K562 (cell line): Measurements from ENCODE around the gene TMCC1. TPM values are rescaled to one million over a fixed set of nuclear protein-coding genes. Genes with fewer than 3 reads are reported as not detected.

Experiments
- ATAC-seq: fragments of 200-7000 bp; cut with Tn5 transposase; 3 replicates; pipeline ENCODE4 v1.9.1; 2020; ENCODE audit warnings: moderate library complexity
- BruUV-seq: library from RNA; stranded (reverse); fragments of 400-500 nt; replicated peaks from 2 replicates; lab custom pipeline; 2021; lab: Mats Ljungman, UMichigan
- CTCF ChIA-PET: fragments of 300-600 bp; formaldehyde crosslinking; extraction: SDS; loops from one replicate; lab custom pipeline; 2021; ENCODE audit warnings: low intra/inter-chr PET ratio; lab: Yijun Ruan, JAX
- POLR2A ChIA-PET: fragments of 300-600, 350-650 bp; sonication (Branson Sonifier 250); formaldehyde crosslinking; extraction: SDS; loops from one replicate; lab custom pipeline; 2021; ENCODE audit warnings: antibody characterized with exemption, inconsistent platforms; lab: Yijun Ruan, JAX
- DNase-seq, 4 experiments: peaks; one replicate each; pipeline versions ENCODE4 v3.0.0 to v3.0.0-alpha.2; 2011 to 2018; ENCODE audit warnings: low spot score in 3 of 4, mixed read lengths in 3 of 4; ENCODE audit errors: extremely low read depth in 1 of 4
- FAIRE-seq: peaks from 2 replicates; lab custom pipeline; 2011; peaks lifted over from hg19 to GRCh38; lab: Jason Lieb, UNC
- H2AFZ ChIP-seq: 2 replicates; pipeline ENCODE4 v1.6.0; 2011; ENCODE audit warnings: low read depth, low read length, control low read depth, inconsistent platforms
- H3K27ac ChIP-seq: fragments of 200-600 bp; 3 replicates; pipeline ENCODE4 v1.8.0; 2011; ENCODE audit warnings: low read depth, mild to moderate bottlenecking, control low read depth, inconsistent platforms, low read length, moderate library complexity, mixed read lengths; ENCODE audit errors: extremely low read depth
- H3K27me3 ChIP-seq, 2 experiments: fragments of 300-600 bp in 1 of 2; 2 replicates in 1 of 2; 3 replicates in 1 of 2; pipeline versions ENCODE4 v1.6.0 to v1.8.0; 2011; ENCODE audit warnings: inconsistent platforms in 2 of 2, low read length in 2 of 2, mild to moderate bottlenecking in 1 of 2, mixed read lengths in 1 of 2, moderate library complexity in 1 of 2; ENCODE audit not compliant: control insufficient read depth in 2 of 2, insufficient read depth in 2 of 2
- H3K36me3 ChIP-seq: fragments of 300-600 bp; 3 replicates; pipeline ENCODE4 v1.8.0; 2011; ENCODE audit warnings: mild to moderate bottlenecking, low read length, inconsistent platforms; ENCODE audit not compliant: control insufficient read depth, insufficient read depth
- H3K4me1 ChIP-seq, 2 experiments: fragments of 200-600 bp in 1 of 2; replicated peaks in 1 of 2; 2 replicates in 1 of 2; 3 replicates in 1 of 2; pipeline versions ENCODE4 v1.5.1 to v1.8.0; 2011; ENCODE audit warnings: inconsistent platforms in 2 of 2, low read length in 2 of 2, mild to moderate bottlenecking in 1 of 2, mixed read lengths in 1 of 2, moderate library complexity in 1 of 2; ENCODE audit not compliant: control insufficient read depth in 2 of 2, insufficient read depth in 2 of 2
- H3K4me2 ChIP-seq: 2 replicates; pipeline ENCODE4 v1.6.1; 2011; ENCODE audit warnings: low read length, control low read depth, inconsistent platforms, mixed read lengths; ENCODE audit not compliant: insufficient read depth
- H3K4me3 ChIP-seq: fragments of 200-600 bp; sonication (generic), shearing (Covaris generic); 2 replicates; pipeline ENCODE4 v1.5.1; 2016; ENCODE audit warnings: control low read depth, inconsistent platforms
- H3K79me2 ChIP-seq: fragments of 200-600 bp; 3 replicates; pipeline ENCODE4 v1.8.0; 2011; ENCODE audit warnings: low read length, inconsistent platforms; ENCODE audit not compliant: control insufficient read depth, insufficient read depth
- H3K9ac ChIP-seq, 2 experiments: 2 replicates each; pipeline versions ENCODE4 v1.6.0 to v1.6.1; 2011; ENCODE audit warnings: low read depth in 2 of 2, low read length in 2 of 2, control low read depth in 1 of 2, inconsistent platforms in 1 of 2, mild to moderate bottlenecking in 1 of 2, mixed read lengths in 1 of 2; ENCODE audit not compliant: insufficient read depth in 1 of 2
- H3K9me1 ChIP-seq: one replicate; pipeline ENCODE4 v1.6.0; 2011; ENCODE audit warnings: inconsistent platforms, mild to moderate bottlenecking, low read length, moderate library complexity; ENCODE audit not compliant: control insufficient read depth, insufficient read depth
- H3K9me3 ChIP-seq: replicated peaks from 2 replicates; pipeline ENCODE4 v1.5.1; 2011; ENCODE audit warnings: low read depth, low read length, inconsistent platforms; ENCODE audit not compliant: control insufficient read depth, insufficient read depth
- H4K20me1 ChIP-seq: replicated peaks from 2 replicates; pipeline ENCODE4 v1.6.1; 2011; ENCODE audit warnings: low read length, inconsistent platforms, mixed read lengths; ENCODE audit not compliant: control insufficient read depth, insufficient read depth
- BMI1 ChIP-seq: fragments of 150-350 bp; IDR thresholded peaks from 2 replicates; pipeline ENCODE4 v1.6.1; 2014; ENCODE audit warnings: low read length
- CXXC5 ChIP-seq: fragments of 250-450 bp; sonication (Bioruptor Pico); IDR thresholded peaks from 2 replicates; pipeline ENCODE4 v1.8.0; 2022; ENCODE audit warnings: inconsistent platforms, mild to moderate bottlenecking, moderate library complexity
- FOSL1 ChIP-seq: fragments of 200-800 bp; sonication (Bioruptor generic); conservative IDR thresholded peaks from 2 replicates; pipeline ENCODE4 v1.6.1; 2016; ENCODE audit warnings: missing genetic modification characterization, missing compliant biosample characterization
- FUS ChIP-seq: fragments of 200-400 bp; formaldehyde crosslinking; optimal IDR thresholded peaks from 2 replicates; pipeline ENCODE3; 2017; ENCODE audit warnings: low read depth, low read length
- HDAC2 ChIP-seq: fragments of 450-650 bp; IDR thresholded peaks from 2 replicates; pipeline ENCODE4 v1.6.1; 2016; ENCODE audit warnings: mild to moderate bottlenecking
- HNRNPH1 ChIP-seq: fragments of 200-400 bp; formaldehyde crosslinking; optimal IDR thresholded peaks from 2 replicates; pipeline ENCODE3; 2017; ENCODE audit warnings: low read depth, mild to moderate bottlenecking, low read length, moderate library complexity
- NR2C2 ChIP-seq, 2 experiments: fragments of 200-800 bp in 1 of 2; sonication (Bioruptor generic) in 1 of 2; sonication (generic) in 1 of 2; formaldehyde crosslinking in 1 of 2; IDR thresholded peaks; 2 replicates each; pipeline versions ENCODE4 v1.6.1 to v1.8.0; 2016 to 2022; ENCODE audit warnings: mild to moderate bottlenecking in 1 of 2, missing compliant biosample characterization in 1 of 2, missing genetic modification characterization in 1 of 2, missing genetic modification reagents in 1 of 2
- RBM14 ChIP-seq: fragments of 200-400 bp; formaldehyde crosslinking; IDR thresholded peaks from 2 replicates; pipeline ENCODE4 v1.6.1; 2018; ENCODE audit warnings: low read depth, mild to moderate bottlenecking, low read length, moderate library complexity, borderline replicate concordance; ENCODE audit not compliant: insufficient read depth
- SNRNP70 ChIP-seq: fragments of 200-400 bp; formaldehyde crosslinking; optimal IDR thresholded peaks from 2 replicates; pipeline ENCODE3; 2017; ENCODE audit warnings: low read depth, low read length
- TRIM24 ChIP-seq, 2 experiments: fragments of 450-650 bp; IDR thresholded peaks; 2 replicates each; pipeline ENCODE4 v1.6.1; 2016
- U2AF2 ChIP-seq: fragments of 200-400 bp; formaldehyde crosslinking; optimal IDR thresholded peaks from 2 replicates; pipeline ENCODE3; 2017; ENCODE audit warnings: low read depth, mild to moderate bottlenecking, low read length
- ZNF561 ChIP-seq: fragments of 450-650 bp; formaldehyde crosslinking; conservative IDR thresholded peaks from 2 replicates; pipeline ENCODE4 v1.4.0; 2020; ENCODE audit warnings: mild to moderate bottlenecking, moderate library complexity
- ZNF785 ChIP-seq: fragments of 250-450 bp; sonication (Bioruptor Pico); IDR thresholded peaks from 2 replicates; pipeline ENCODE4 v1.4.0; 2020; ENCODE audit warnings: mild to moderate bottlenecking
- WGBS: fragments of 100-300 bp; shearing (Covaris generic); methylation state at CpG from one replicate; pipeline ENCODE4 v1.1.6; 2016; ENCODE audit warnings: low coverage, mixed read lengths; ENCODE audit not compliant: insufficient coverage; ENCODE audit errors: missing lambda C conversion rate; 5-methylcytosine and 5-hydroxymethylcytosine counted together
- in situ Hi-C: fragments of 300-500 bp; cut with MboI; formaldehyde crosslinking; loops from 4 replicates; pipeline ENCODE4 v1.15.0; 2018; ENCODE audit warnings: inconsistent platforms, mixed read lengths
- intact Hi-C: fragments of 100-400 bp; cut with micrococcal nuclease; formaldehyde crosslinking; loops from 2 replicates; pipeline ENCODE4 v1.14.2; 2022
- polyA plus RNA-seq, 8 experiments: library from polyadenylated mRNA; depleted of rRNA in 4 of 8; stranded (reverse) in 5 of 8; unstranded in 3 of 8; fragments of >200 nt; fragmentation: Nextera tagmentation in 2 of 8; fragmentation: Illumina TruSeq in 1 of 8; extraction: Ambion mirVana in 2 of 8; extraction: Trizol in 1 of 8; gene quantifications; 2 replicates each; pipeline versions ENCODE4 v1.2.1 to v1.2.3, GENCODE V29; 2011 to 2014; ENCODE audit warnings: inconsistent platforms in 1 of 8, missing spikeins in 1 of 8
- total RNA-seq, 7 experiments: library from RNA; depleted of rRNA in 6 of 7; stranded (reverse); fragments of >200 nt in 6 of 7; fragmentation: Illumina TruSeq in 2 of 7; extraction: Trizol in 2 of 7; gene quantifications; 2 replicates each; pipeline versions ENCODE4 v1.2.1 to v1.2.3, GENCODE V29; 2011 to 2021; ENCODE audit warnings: low replicate concordance in 1 of 7
- TF ChIP-seq, protein P1 (sequence below): fragments of 450-650 bp; formaldehyde crosslinking; IDR thresholded peaks from 2 replicates; pipeline ENCODE4 v1.4.0; 2020; ENCODE audit warnings: mild to moderate bottlenecking, moderate library complexity
- TF ChIP-seq, protein P2 (sequence below), 2 experiments: fragments of 450-650 bp in 1 of 2; sonication (generic) in 1 of 2; formaldehyde crosslinking in 1 of 2; IDR thresholded peaks in 1 of 2; conservative IDR thresholded peaks in 1 of 2; 2 replicates each; pipeline versions ENCODE4 v1.6.1 to v1.8.1; 2016 to 2023; ENCODE audit warnings: mild to moderate bottlenecking in 2 of 2, moderate library complexity in 2 of 2, inconsistent platforms in 1 of 2, missing genetic modification reagents in 1 of 2

TMCC1 gene
- total and polyA plus RNA-seq, 9 of the 15 experiments (the other 6 are each of a cell fraction or from before 2014, with no cell fraction given): 0.89 to 8.7 (median 4.0) TPM

DNA sequence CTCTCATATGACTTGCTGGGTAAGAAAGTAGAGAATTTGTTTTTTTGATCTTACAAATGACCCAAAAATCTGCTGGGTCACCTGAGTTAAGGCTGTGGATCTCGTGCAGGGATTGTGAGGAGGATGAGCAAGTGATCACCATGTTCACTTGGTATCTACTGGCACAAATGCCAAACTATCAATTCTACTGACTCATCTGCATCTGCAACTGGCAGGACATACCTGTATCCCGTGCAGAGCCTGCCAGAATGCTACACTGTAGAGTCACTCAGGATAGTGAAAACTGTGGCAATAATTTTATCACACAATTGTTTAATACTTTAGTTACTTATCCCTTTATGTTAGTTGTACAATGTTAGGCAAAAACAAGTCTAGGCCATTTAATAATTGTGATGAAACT lies 157.4 kb downstream of the TMCC1 start:
- WGBS: 8% methylated on average over 2 of the region's 2 CpGs
- Histone ChIP-seq H2AFZ (no peak overlapping the region), H3K9me1 (no peaks in the 10 kb centered on the region), H3K4me1 (no peaks in the 10 kb centered on the region), H4K20me1 (no peaks in the 10 kb centered on the region), H3K9me3 (no peaks in the 10 kb centered on the region), H3K9ac (no peak overlapping the region), H3K4me3 (no peak overlapping the region), H3K79me2 (no peaks in the 10 kb centered on the region), H3K36me3 (no peaks in the 10 kb centered on the region), H3K27ac (no peak overlapping the region), H3K4me2 (no peak overlapping the region), H3K27me3 (no peaks in the 10 kb centered on the region)
- in situ Hi-C loops: no loop called here
- FAIRE-seq (no peak), ATAC-seq (no peak), DNase-seq (no peak)
- POLR2A ChIA-PET: no interaction called here
- CTCF ChIA-PET: interaction anchor here (0.6 kb wide), 1 partner anchor 86 kb away, joined by 3 read pairs; no protein-coding TSS in a partner anchor
- TF ChIP-seq RBM14 (no peak), HNRNPH1 (no peak)
- no TSS peak for BruUV-seq
- intact Hi-C loops: no loop called here

DNA sequence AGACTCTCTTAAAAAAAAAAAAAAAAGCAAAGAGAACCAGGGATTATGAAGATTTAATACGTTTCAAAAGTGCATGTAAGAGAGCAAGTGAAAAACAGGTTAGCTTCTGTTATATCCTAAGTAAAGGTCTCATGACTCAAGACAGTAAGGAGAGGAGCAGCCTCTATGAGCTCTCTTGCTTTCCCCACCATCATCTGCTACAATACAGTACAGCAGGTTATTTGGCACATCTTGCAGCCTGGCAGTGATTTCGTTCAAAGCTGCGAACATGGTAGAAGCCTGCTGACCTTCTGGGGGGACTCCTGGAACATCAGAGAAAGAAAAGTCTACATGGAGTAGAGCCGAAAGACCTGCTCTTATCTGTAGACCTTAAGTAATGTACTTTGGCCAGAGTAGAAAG lies 157.9 kb downstream of the TMCC1 start:
- in situ Hi-C loops (no loop called here), intact Hi-C loops (no loop called here)
- POLR2A ChIA-PET: no interaction called here
- H4K20me1 ChIP-seq: no peaks in the 10 kb centered on the region
- WGBS: 18% methylated on average over 3 of the region's 4 CpGs
- H2AFZ ChIP-seq: no peak overlapping the region
- CTCF ChIA-PET: no interaction called here
- no peak for ATAC-seq
- no peaks in the 10 kb centered on the region for H3K9me3 ChIP-seq
- no peak for DNase-seq
- no peaks in the 10 kb centered on the region for H3K9me1 ChIP-seq
- H3K4me2 ChIP-seq: no peak overlapping the region
- H3K4me1 ChIP-seq: no peaks in the 10 kb centered on the region
- no peak overlapping the region for H3K4me3 ChIP-seq
- no peak overlapping the region for H3K27ac ChIP-seq
- FAIRE-seq: no peak
- no peak overlapping the region for H3K9ac ChIP-seq
- no peaks in the 10 kb centered on the region for H3K36me3 ChIP-seq
- no peaks in the 10 kb centered on the region for H3K27me3 ChIP-seq
- no TSS peak for BruUV-seq
- no peaks in the 10 kb centered on the region for H3K79me2 ChIP-seq
- TF ChIP-seq TRIM24 (IDR thresholded peaks at IDR 0.05) (no peak), U2AF2 (no peak), ZNF561 (no peak), NR2C2 (CRISPR knock-in tag; IDR thresholded peaks at IDR 0.05) (no peak), NR2C2 (tag; IDR thresholded peaks at IDR 0.05) (no peak), BMI1 (no peak), CXXC5 (no peak), ZNF785 (CRISPR knock-in tag) (no peak), FUS (no peak), HDAC2 (no peak), FOSL1 (tag) (no peak), SNRNP70 (no peak)
- TF ChIP-seq, protein P1, sequence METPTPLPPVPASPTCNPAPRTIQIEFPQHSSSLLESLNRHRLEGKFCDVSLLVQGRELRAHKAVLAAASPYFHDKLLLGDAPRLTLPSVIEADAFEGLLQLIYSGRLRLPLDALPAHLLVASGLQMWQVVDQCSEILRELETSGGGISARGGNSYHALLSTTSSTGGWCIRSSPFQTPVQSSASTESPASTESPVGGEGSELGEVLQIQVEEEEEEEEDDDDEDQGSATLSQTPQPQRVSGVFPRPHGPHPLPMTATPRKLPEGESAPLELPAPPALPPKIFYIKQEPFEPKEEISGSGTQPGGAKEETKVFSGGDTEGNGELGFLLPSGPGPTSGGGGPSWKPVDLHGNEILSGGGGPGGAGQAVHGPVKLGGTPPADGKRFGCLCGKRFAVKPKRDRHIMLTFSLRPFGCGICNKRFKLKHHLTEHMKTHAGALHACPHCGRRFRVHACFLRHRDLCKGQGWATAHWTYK (CRISPR knock-in tag): no peak
- TF ChIP-seq, protein P2, sequence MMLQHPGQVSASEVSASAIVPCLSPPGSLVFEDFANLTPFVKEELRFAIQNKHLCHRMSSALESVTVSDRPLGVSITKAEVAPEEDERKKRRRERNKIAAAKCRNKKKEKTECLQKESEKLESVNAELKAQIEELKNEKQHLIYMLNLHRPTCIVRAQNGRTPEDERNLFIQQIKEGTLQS (IDR thresholded peaks at IDR 0.05): no peak
- TF ChIP-seq, protein P2 (CRISPR knock-in tag; conservative IDR thresholded peaks at IDR 0.05): no peak
